Endothelial cell of hepatic sinusoid (primary cell): ENCODE data around the gene ZNF638.
"Not testable (repeated sequence)": the region's sequence is repeated elsewhere in the genome, so short reads cannot be mapped to it uniquely, and the experiment has no call there.

ENCODE experiments used
- in situ Hi-C: cut with HindIII; loops from 2 replicates; pipeline ENCODE4 v1.10.0; 2017; ENCODE audit warnings: low sequenced_read_pairs

ZNF638 gene, protein sequence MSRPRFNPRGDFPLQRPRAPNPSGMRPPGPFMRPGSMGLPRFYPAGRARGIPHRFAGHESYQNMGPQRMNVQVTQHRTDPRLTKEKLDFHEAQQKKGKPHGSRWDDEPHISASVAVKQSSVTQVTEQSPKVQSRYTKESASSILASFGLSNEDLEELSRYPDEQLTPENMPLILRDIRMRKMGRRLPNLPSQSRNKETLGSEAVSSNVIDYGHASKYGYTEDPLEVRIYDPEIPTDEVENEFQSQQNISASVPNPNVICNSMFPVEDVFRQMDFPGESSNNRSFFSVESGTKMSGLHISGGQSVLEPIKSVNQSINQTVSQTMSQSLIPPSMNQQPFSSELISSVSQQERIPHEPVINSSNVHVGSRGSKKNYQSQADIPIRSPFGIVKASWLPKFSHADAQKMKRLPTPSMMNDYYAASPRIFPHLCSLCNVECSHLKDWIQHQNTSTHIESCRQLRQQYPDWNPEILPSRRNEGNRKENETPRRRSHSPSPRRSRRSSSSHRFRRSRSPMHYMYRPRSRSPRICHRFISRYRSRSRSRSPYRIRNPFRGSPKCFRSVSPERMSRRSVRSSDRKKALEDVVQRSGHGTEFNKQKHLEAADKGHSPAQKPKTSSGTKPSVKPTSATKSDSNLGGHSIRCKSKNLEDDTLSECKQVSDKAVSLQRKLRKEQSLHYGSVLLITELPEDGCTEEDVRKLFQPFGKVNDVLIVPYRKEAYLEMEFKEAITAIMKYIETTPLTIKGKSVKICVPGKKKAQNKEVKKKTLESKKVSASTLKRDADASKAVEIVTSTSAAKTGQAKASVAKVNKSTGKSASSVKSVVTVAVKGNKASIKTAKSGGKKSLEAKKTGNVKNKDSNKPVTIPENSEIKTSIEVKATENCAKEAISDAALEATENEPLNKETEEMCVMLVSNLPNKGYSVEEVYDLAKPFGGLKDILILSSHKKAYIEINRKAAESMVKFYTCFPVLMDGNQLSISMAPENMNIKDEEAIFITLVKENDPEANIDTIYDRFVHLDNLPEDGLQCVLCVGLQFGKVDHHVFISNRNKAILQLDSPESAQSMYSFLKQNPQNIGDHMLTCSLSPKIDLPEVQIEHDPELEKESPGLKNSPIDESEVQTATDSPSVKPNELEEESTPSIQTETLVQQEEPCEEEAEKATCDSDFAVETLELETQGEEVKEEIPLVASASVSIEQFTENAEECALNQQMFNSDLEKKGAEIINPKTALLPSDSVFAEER (N-terminal part only)

DNA sequence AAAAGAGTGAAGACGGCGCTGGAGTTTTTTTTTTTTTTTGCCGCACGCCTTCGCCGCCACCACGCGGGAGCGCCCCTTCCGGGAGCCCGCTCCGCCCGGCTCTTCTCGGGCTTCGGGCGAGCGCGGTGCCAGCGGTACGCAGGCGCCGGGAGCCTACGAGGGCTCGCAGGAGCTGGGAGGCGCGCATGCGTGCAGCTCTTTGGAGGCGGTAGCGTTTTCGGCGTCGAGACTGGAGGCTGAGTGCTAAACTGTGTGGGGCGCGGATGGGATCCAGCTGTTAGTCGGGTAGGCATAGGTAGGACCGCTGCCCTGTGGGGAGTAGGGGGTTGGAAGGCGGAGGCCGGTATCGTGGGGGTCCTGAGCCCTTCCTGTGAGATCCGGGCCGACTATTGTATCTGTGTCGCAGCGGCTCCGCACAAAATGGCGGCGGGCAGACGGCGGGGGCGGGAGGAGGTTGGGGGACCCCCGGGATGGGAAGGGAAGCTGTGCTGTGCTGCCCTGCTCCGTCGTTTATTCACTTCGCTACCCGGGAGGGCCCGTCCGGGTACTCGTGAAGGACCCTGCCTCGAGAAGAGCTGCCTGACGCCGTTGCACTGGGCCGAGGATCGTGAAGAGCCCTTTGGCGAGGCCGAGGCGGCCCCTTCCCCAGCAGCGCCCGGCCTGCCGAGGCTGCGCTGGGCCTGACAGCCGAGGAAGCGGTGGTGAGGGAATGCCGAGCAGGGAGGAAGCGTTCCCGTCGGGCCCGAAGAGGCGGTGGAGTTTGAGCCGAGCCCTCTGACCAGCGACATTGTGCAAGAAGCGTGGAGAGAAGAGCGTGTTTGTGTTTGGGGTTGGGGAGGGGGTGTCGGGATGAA lies at the start of gene ZNF638:
Gene ZNF638, plus strand, starts transcription at position 202 of the 854 bp plus-strand sequence. CDS start 17,173 bp downstream, outside the sequence.
- in situ Hi-C loops = no loop called here

DNA sequence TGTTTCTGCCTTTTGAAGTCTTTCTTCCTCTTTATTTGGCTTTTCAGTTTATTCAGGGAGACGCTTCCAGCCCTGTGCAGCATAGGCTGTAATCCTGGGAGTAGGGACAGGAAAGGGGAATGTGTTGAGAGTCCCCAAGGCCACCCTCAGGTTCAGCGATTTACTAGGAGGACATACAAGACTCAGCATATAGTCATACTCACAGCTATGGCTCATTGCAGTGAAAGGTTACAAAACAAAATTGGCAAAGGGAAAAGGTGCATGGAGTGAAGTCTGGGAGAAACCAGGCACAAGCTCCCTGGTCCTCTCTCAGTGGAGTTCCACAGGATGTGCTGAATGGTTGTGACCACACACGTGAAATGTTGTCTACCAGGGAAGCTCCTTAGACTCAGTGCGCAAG lies 49.6 kb upstream of the ZNF638 start:
- in situ Hi-C loops = no loop called here

DNA sequence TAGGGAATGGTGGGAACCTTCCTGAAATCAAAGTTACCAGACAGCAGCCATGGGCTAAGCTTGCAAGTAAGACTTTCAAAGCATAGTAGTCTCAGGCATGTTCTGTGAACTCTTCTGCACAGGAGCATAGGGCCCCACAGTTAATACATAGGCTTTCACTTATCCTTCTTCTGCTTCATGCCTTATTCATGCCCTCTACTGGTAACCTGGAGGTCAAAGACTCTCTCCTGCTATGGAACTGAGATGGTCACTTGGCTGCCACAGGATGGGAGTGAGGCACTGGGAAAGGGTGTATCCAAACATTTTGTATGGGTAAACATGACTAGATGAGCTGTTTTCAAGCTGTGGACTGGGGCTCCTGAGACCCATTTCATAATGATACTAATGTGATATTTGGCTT lies 49.1 kb upstream of the ZNF638 start:
- in situ Hi-C loops = no loop called here

DNA sequence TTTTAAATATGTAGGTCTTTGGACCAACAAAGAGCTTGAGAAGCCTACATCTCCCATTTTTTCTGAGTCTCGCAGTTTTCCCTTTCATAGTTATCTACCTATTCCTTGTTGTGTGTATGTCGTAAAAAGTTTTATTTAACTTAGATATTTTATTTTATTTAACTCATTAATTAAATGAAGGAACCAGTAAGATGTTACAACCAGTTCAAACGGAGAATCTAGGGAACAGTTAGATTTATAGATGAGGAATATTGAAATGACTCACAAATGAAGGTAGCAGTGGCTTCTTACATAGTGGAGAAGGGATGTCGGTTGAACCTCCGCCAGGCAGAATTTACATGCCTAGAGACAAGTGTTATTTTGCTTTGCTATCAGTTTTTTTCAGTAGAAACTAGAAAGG lies 48.5 kb upstream of the ZNF638 start:
- in situ Hi-C loops = no loop called here

DNA sequence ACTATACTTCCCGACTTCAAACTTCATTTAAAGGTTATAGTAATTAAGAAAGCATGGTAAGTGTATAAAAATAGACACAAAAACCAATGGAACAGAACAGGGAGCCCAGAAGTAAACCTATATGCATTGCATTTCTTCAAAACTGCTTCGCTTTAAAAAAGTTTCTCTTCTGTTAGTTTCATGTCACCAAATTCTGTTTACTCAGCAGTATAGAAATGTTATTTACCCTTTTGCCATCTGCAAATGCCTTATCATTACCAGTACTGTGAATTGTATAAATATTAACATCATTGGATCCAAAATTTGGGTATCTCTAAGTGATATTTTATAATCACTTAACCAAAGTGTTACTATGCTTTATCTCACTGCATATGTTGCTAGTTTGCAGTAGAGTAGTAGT lies 45.9 kb upstream of the ZNF638 start:
- in situ Hi-C loops = no loop called here

DNA sequence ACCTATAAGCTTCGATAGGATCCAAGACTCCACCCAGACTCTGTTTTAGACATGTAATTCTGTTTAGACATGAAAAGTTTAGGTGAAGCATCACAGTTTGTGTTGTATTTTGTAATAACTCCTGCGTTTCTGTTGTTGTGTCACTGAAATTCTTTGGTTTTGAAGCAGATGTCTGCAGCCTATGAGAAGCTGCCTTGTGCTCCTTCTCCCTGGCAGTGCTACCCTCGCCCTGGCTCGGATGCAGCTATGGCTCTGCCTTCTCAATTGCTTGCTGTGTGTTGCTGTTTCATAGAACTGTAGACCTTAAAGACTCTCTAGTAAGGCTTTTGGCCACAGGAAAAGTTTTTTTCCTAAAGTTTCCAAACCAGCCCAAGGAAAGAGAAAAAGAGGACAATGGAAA lies 40.2 kb upstream of the ZNF638 start:
- in situ Hi-C loops = no loop called here

DNA sequence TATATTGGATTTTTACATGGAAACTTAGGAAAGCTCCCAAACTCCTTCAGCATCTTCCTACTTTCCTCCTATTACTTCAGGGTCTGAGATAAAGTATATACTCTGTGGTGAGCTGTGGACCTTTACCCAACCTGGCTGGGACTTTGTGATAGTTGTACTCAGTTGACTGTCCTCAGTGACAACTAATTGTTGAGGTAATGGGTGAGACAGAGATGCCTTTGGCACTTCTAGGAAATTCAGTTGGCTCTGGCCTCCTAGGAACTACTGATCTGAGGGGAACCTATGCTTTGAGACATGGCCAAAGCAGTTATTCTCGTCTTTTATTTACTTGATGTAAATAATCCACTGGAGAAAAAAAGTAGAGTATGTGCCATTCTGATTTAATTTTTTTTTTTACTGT lies 39.4 kb upstream of the ZNF638 start:
- in situ Hi-C loops = no loop called here

DNA sequence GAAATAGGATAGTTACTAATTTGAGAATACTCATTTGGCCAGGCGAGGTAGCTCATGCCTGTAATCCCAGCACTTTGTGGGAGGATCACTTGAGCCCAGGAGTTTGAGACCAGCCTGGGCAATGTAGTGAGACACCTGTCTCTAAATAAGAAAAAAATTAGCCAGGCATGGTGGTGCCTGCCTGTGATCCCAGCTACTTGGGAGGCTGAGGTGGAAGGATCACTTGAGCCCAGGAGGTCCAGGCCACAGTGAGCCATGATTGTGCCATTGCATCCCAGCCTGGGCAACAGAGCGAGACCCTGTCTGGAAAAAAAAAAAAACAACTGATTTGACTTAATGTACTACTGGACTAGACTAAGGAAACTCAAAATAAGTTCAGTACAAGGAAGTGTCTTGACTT lies 32.7 kb upstream of the ZNF638 start:
- in situ Hi-C loops = loop anchor here (5.0 kb wide), 2 partner anchors 98 to 228 kb away; no protein-coding TSS in a partner anchor

DNA sequence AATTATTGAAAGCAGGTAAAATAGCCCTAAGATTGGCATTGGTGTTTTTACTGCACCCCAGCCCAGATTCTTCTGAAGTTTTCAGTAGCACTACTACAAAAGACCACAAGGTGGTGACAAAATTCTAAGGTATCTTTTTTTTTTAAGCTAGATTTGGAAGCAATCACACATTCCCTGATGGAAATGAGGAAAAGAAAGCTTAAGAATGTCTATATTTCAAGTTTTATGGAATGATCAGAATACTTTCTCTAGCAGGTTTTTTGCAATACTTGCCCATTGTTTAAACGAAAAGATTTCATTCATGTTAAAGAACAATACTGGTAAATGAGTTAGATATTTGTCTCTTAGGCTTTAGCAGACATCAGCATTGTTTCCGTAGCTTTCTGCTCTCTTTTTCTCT lies 32.1 kb upstream of the ZNF638 start:
- in situ Hi-C loops = loop anchor here (5.0 kb wide), 2 partner anchors 98 to 228 kb away; no protein-coding TSS in a partner anchor

DNA sequence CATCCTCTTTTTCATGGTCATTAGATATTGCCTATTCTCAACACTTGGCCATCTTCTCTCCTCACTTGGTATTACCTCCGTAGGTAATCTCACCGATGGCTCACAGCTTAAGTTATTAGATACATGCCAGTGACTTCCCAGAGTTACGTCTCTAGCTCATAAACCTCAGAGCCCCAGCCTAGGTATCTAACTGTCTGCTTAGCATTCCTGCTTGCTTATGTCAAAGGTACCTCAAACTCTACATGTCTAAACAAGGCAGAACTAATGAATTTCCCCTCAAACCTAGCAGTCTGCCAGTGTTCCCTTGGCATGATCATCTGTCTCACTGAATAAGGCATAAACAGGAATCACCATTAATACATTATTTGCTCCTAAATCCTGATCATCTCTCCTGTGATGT lies 27.7 kb upstream of the ZNF638 start:
- in situ Hi-C loops = no loop called here

DNA sequence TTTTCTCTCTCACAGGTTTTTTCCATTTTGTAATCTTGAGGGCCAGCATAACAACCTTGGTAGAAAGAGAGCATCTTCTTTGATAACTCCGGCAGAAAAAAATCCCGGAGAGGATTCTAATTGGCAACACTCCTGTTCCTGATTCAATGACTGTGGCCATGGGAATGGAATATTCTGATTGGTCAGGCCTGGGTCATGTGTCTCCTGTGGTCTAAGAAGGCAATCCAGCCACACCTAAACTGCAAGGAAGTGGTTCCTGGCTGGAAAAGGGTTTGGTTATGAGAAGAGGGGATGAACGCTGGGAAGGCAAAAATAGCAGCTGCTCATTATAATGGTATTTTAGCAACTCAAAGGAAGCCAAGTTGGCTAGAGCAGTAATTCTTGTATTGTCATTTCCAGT lies 24.8 kb upstream of the ZNF638 start:
- in situ Hi-C loops = no loop called here

DNA sequence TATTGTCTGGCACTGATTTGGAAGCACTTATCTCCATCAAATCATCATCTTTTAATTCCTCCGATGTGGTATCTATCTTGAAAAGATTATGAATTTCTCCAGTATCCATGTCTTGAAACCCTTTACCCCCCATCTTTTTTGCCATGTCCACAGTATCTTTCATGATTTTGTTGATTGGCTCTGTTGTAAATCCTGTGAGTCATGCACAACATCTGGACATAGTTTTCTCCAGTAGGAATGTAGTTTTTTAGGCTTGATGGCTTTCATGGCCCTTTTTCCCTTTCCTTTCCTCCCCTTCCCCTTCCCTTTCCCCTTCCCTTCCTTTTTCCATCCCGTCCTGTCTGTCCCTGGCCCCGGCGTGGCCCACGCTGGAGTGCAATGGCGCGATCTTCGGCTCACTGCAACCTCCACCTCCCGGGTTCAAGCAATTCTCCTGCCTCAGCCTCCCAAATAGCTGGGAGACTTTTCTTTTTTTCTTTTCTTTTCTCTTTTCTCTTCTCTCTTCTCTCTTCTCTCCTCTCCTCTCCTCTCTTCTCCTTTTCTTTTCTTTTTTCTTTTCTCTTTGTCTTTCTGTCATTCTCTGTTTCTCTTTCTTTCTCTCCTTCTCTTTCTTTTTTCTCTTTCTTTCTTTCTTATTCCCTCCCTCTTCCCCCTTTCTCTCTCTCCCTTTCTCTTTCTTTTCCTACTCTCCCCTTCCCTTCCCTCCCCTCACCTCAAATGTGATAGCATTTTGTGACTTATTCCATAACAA lies 18.4 kb upstream of the ZNF638 start:
- in situ Hi-C loops = loop anchor here (5.0 kb wide), 1 partner anchor 39 kb away; no protein-coding TSS in a partner anchor

DNA sequence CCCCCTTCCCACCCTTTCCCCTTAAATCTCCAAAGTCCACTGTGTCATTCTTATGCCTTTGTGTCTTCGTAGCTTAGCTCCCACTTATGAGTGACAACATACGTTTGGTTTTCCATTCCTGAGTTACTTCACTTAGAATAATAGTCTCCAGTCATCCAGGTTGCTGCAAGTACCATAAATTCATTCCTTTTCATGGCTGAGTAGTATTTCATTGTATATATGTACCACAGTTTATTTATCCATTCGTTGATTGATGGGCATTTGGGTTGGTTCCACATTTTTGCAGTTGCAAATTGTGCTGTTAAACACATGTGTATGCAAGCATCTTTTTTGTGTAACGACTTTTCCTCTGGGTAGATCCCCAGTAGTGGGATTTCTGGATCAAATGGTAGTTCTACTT lies 14.5 kb upstream of the ZNF638 start:
- in situ Hi-C loops = no loop called here

DNA sequence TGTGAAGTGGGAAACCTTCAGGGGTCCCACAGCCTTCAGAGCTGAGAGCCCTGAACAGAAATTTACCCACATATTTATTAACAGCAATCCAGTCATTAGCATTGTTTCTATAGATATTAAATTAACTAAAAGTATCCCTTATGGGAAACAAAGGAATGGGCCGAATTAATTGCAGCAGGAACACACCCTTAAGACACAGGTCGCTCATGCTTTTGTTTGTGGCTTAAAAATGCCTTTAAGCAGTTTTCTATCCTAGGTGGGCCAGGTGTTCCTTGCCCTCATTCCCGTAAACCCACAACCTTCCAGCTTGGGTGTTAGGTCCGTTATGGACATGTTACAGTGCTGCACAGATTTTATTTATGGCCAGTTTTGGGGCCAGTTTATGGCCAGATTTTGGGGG lies 13.7 kb upstream of the ZNF638 start:
- in situ Hi-C loops = not testable (repeated sequence)

DNA sequence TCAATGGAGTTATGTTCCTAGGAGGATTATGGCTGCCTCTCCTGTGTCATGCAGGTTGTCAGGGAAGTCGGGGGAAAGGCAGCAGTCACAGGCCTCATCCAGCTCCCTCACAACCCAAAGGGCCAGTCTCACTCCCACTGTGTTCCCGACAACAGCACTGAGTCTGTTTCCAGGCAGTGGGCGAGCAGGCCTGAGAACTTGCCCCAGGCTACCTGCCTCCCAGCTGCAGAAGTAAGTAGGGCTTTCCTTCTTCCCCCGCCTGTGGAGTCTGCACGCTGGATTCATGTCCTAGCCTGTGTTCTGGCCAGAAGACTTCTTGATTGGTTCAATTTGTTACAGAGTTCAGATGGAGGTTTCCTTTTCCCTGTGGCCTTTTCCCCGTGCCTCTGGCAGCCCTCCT lies 8.2 kb upstream of the ZNF638 start:
- in situ Hi-C loops = no loop called here

DNA sequence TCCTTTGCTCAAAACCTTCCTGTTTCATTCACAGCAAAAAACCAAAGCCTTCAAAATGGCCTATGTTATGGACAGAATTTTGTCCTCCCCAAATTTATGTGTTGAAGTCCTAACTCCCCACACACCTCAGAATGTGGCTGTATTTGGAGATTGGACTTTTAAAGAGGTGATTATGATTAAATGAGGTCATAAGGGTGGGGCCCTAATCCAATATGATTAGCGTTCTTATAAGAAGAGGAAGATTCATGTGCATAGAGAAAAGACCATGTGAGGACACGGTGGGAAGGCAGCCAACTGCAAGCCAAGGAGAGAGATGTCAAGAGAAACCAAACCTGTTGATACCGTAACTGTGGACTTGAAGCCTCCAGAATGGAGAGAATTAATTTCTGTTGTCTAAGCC lies 4.6 kb upstream of the ZNF638 start:
- in situ Hi-C loops = no loop called here

DNA sequence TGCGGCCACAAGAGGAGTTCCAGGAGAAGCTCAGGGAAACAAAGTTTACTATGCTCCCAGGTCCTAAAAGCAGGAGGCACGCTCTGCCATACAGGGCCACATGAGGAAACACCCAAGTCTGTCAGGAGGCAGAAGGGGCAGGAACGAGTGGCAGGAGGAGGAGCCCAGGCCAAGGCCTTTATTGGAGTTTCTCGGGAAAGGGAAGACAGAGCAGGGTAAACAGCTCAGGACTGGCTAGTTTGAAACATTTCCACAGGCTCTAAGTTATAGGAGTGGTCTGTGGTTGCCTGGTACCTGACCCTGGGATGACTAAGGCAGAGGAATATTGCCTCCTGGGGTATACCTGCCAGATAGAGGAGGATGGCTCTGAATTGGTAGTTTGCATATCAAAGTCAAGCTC lies 3.7 kb upstream of the ZNF638 start:
- in situ Hi-C loops = no loop called here

DNA sequence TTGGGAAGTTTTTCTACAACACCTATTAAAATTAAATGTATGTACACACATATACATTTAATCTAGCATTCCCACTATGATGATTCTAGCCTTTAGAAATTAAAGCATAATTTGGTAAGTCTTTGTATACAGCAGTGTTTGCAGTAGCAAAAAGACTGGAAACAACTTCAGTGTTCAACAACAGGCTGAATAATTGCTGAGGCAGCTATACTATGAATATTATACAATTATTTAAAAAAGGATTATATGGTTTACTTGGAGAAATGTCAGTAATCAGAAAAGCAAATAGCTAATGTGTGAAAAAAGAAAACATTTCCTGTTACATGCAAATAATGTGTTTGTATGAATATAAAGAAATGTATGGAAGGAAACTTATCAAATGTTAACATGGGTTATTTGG lies 1.4 kb upstream of the ZNF638 start:
- in situ Hi-C loops = no loop called here

DNA sequence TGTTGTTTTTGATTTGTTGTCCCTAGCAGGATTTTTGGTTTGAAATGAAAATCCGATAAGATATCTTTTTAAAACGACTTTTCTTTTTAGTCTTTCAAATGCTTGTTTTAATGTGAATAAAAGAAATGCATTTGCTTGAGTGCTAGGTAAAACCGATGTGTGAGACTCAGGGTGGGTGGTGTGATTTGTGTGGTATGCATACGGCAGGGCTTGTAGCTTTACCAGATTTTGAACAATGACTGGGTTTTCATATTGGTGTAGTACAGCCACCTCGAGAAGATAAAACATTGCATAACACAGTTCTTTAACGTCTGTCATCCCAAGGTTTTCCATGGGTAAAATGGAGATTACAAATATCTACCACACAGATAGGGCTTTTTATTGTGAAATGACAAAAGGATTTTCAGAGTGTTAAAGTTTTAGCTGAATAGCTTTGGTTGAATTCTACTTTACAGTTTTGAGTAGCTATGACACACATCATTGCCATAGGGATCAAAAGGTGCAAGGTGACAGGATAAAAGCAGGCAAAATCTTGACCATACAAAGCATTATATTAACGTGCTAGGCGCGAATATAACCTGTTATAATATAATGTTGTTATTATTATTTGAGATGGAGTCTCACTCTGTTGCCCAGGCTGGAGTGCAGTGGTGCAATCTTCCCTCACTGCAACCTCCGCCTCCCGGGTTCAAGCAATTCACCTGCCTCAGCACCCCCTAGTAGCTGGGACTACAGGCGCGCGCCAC lies 824 bp upstream of the ZNF638 start:
- in situ Hi-C loops = no loop called here
